RWPE1 (cell line): ENCODE results near the gene ISG20L2.

Experiments
- CTCF ChIA-PET: fragments of 350-600 bp; sonication (Branson Sonifier 250); formaldehyde crosslinking; extraction: SDS; loops from one replicate; lab custom pipeline; 2021; lab: Yijun Ruan, JAX
- POLR2A ChIA-PET: fragments of 400-600 bp; formaldehyde crosslinking; extraction: SDS; loops from one replicate; lab custom pipeline; 2020; ENCODE audit warnings: antibody characterized with exemption; ENCODE audit not compliant: low non-redundant PET; lab: Yijun Ruan, JAX
- DNase-seq: peaks from one replicate; pipeline ENCODE4 v3.0.0; 2012; ENCODE audit warnings: low spot score
- H3K27ac ChIP-seq: fragments of 450-650 bp; 2 replicates; pipeline ENCODE4 v1.5.1; 2017
- CTCF ChIP-seq: fragments of 450-650 bp; conservative IDR thresholded peaks from 2 replicates; pipeline ENCODE4 v1.5.1; 2017; ENCODE audit warnings: low read depth, mild to moderate bottlenecking

ISG20L2 gene

GRCh38 chr1:156696755-156697154 is 31.8 kb downstream of the ISG20L2 start:
- H3K27ac ChIP-seq = peak overlapping the region; percentile 30
- CTCF ChIA-PET = no interaction called here
- POLR2A ChIA-PET = no interaction called here
- TF ChIP-seq CTCF = no peak
- DNase-seq = no peak

- TF ChIP-seq CTCF = no peak
- ChIA-PET POLR2A (no interaction called here), CTCF (interaction anchor here (0.6 to 8.7 kb wide), 2 partner anchors 14 to 25 kb away, joined by 5 to 225 read pairs; partner anchors contain the start of gene CRABP2)
- DNase-seq = no peak
- peak overlapping the region; percentile 82 for H3K27ac ChIP-seq
These were observed 33.9 kb downstream of the ISG20L2 start for GRCh38 chr1:156694690-156694962.

GRCh38 chr1:156693848-156694689 is 34.5 kb downstream of the ISG20L2 start:
- ChIA-PET CTCF (interaction anchor here (0.6 to 8.7 kb wide), 4 partner anchors 10 to 67 kb away, joined by 4 to 225 read pairs (median 6); partner anchors contain the start of gene CRABP2), POLR2A (no interaction called here)
- DNase-seq = no peak
- TF ChIP-seq CTCF = no peak
- peak overlapping the region; percentile 82 for H3K27ac ChIP-seq

- TF ChIP-seq CTCF = no peak
- ChIA-PET CTCF (interaction anchor here (0.5 to 9.5 kb wide), 6 partner anchors 9 to 338 kb away, joined by 3 to 225 read pairs (median 5); partner anchors contain the start of genes CRABP2, ISG20L2 and METTL25B), POLR2A (no interaction called here)
- peak overlapping the region; percentile 82 for H3K27ac ChIP-seq
- DNase-seq = no peak
These were observed 35.4 kb downstream of the ISG20L2 start for GRCh38 chr1:156692925-156693847.

- ChIA-PET CTCF (interaction anchor here (0.5 to 9.5 kb wide), 5 partner anchors 9 to 200 kb away, joined by 3 to 225 read pairs (median 6); partner anchors contain the start of genes CRABP2, ISG20L2 and METTL25B), POLR2A (interaction anchor here (0.7 to 1.5 kb wide), 2 partner anchors 13 to 1372 kb away, joined by 3 to 5 read pairs; partner anchors contain the start of genes CRABP2 and RUSC1)
- DNase-seq = no peak
- TF ChIP-seq CTCF = no peak
- peak overlapping the region; percentile 82 for H3K27ac ChIP-seq
These were observed 36.1 kb downstream of the ISG20L2 start for GRCh38 chr1:156692441-156692924.
